ENCODE measurements around the gene PPP1R3D. TPM values are rescaled to one million over a fixed set of nuclear protein-coding genes. Genes with fewer than 3 reads are reported as not detected.

PPP1R3D gene
- total RNA-seq, 2 donors from 2014 or later = 3.9 to 4.4 TPM

Other genes starting within 250 kb of the PPP1R3D start
- gene SYCP2, start 6.7 kb downstream of the PPP1R3D start, total RNA-seq = 1 to 10 TPM; 5.3 to 6.0 TPM
- gene FAM217B, start 84 bp upstream of the PPP1R3D start, total RNA-seq = 10 to 100 TPM; 16.8 to 21.4 TPM
- gene CDH26, start 18.1 kb upstream of the PPP1R3D start, total RNA-seq = 1 to 10 TPM in 1 of 2 donors, under 1 TPM in 1; 0.37 to 1.9 TPM